HG03159 (cell line): ENCODE results near the gene CANT1.

ENCODE experiments used
- ATAC-seq: cut with Tn5 transposase; IDR thresholded peaks from one replicate; pipeline ENCODE4 v1.9.1; 2021; ENCODE audit warnings: mild to moderate bottlenecking, moderate library complexity; ENCODE audit not compliant: unreplicated experiment

Gene CANT1

DNA sequence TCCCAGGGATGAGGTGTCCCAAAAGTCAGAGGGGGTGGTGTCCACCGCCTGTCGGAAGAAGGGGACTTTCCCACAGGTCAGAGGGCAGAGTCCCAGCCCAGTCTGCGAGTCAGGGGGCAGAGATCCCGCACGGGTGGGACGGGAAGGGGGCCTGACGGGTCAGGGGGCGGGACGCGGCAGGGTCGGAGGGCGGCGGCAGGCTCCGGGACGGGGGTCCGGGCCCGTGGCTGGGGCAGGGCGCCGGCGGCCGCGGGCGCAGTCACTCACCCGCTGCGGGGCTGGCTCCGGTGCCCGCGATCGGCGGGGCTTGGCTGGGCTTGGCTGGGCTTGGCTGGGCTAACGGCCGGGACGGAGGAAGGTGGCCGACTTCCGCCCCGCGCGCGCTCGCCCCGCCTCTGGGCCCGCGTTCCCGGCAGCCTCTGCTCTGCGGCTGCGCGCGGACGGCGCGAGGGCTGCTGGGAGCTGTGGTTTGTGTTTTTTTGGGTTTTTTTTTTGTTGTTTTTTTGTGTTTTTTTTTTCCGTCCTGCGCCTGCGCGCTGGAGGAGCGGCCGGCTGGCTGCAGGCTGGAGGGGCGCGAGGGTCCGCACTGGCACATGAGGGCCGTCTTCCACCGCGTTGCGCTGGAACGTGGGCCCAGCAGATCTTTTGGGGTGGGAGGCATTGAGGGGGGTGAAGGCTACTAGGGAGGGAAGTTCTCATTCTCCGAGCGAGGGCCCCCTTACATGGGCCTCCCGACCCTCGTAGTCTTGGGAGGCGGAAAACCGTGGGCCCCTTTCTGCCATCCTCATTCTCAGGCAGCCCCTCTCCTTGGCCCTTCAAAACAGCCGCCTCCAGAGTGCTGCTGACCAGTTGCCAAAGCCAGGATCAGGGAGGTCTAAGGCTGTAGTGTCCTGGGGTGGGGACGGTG, at the start of gene CANT1:
CANT1 (minus strand) TSS at position 368 of the 907 bp plus-strand sequence. CDS start 12,142 bp downstream, outside the sequence.
- ATAC-seq: peak; percentile 92

DNA sequence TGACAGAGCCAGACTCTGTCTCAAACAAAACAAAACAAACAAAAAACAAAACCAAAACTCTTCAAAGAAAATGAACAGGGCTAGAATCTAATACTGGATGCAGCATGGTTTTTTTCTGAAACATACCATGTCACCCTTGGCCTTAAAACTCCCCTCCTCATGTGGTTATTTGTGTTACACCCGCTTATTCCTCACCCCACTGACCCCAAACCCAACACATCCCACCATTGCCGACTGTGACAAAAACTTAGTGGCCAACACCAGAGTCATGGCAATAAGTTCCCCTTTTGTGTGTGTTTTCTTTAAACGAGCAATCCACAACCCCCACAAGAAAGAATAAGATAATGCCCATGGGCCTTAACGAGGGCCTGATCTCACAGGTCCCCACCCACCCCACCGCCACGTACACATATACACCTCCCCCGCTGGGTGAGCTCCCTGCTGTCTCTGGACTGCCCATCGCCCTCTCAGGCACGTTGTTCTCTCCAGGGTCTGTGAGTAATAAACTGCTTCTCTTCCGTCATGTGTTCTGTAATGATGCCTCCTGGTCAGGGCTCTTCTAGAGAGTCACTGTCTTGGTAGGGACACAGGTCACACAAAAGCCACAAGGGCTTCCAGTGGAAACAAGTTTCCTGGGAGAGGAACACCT, 48.3 kb upstream of the CANT1 start:
- ATAC-seq: no peak

DNA sequence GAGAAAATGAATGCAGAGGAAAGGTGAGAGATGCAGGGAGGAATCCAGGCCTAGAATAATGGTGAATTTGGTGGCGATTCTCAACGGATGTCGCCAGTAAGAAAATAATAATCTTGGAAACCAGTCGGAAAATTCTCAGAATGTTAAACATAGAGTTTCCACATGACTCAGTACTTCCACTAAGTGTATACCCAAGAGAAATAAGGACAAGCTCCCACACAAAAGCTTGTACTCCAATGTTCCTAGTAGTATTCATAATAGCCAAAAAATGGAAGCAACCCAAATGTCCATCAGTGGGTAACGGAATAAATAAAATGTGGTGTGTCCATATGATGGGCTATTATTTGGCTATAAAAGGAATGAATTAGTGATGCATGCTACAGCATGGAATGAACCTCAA, 45.6 kb upstream of the CANT1 start:
- ATAC-seq: no peak

DNA sequence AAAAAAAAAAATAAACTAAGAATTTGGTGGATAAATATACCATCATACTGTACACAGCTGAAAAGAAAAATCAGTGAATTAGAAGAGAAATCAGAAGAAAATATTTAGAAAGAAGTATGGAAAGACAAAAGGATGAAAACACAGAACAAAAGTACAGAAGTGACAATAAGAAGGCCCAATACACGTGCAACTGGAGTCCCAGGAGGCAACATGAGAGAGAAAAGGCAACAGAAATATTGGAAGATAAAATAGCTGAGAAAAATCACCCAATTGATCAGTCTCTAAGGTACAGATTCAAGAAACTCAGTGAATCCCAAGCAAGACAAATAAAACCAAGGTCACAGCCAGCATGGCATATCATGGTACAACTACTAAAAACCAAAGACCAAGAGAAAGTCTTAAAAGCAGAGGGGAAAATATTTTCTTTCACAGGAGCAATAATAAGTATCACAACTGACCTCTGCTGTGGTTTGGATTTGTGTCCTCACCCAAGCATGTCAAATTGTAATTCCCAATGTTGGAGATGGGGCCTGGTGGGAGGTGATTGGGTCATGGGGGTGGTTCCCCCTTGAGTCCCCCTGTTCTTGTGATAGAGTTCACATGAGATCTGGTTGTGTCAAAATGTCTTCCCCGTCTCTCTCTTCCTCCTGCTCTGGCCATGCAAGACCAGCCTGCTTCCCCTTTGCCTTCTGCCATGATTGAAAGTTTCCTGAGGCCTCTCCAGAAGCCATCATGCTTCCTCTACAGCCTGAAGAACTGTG, 44.8 kb upstream of the CANT1 start:
- no peak for ATAC-seq

DNA sequence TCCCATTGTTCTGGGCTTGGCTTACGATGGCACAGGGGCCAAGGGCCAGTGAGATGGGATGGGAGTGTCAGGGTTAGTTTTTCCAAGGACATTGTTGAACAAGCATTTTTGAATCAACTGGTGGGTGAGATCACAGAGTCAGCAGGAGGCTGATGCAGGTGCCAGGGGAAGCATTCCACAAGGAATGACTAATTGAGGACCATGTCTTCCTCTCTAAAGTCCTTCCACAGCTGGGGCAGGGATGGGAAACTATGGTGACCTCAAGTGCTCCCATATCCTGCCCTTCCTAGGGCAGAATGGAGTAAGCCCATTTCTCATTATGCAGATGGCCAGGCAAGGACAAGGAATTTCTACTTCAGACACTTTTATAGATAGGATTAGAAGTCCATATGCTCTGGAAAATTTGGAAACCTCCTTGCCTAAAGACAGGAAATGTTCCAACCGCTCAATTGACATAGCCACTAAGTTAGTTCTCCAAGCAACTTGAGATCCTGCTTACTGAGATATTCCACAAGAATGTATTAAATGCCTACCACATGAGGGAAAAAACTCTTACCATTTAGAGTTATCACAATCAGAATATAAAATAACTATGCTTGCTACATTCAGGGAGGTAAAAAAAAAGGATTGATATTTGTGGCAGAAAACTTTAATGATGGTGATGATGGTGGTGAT, 43.8 kb upstream of the CANT1 start:
- ATAC-seq: no peak

DNA sequence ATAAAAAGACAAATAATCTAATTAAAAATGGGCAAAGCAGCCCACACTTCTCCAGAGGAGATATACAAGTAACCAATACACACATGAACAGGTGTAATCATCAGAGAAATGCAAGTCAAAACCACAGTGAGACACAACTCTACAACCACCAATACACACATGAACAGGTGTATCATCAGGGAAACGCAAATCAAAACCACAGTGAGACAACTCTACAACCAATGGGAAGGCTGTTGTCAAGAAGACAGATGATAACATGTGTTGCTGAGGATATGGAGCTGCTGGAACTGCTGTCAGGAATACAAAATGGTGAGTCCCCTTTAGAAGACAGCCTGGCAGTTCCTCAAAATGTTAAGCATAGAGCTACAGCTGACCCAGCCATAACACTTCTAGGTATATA, 42.6 kb upstream of the CANT1 start:
- ATAC-seq: no peak

DNA sequence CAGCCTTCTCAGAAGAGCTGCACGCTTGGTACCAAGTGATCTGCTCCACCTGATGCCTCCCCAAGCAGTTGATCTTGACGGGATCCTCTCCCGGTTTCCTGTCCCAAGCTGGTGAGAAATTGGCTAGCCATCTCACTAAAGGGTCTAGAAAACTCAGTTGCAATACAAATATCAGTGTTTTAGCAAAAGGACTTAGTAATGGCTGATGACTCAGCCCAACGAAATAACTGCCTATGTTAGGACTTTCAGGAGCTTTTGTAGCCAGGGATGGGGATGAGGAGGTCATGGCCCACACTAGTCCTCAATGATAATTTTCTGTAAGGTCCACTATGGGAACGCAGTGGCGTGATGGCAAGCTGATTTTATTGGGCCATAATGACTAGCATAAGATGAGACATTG, 41.7 kb upstream of the CANT1 start:
- no peak for ATAC-seq

DNA sequence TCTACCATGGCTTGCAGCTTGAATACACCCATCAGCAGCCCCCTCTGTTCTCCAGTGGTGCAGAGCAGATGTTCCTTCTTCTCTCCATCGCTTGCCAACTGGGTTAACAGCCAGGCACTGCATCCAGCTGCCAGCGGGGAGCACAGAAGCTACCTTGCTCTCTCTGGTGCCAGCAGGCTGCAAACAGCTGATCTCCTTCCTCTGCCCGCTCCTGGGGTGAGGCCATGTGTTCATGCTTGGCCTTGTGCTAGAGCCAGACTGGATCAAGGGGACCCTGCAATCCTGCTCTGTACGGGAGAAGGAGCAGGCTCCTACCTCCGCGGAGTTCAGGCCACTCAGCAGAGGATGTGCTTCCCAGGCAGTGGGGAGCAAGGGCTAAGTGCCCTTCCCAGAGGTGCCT, 41.0 kb upstream of the CANT1 start:
- no peak for ATAC-seq

DNA sequence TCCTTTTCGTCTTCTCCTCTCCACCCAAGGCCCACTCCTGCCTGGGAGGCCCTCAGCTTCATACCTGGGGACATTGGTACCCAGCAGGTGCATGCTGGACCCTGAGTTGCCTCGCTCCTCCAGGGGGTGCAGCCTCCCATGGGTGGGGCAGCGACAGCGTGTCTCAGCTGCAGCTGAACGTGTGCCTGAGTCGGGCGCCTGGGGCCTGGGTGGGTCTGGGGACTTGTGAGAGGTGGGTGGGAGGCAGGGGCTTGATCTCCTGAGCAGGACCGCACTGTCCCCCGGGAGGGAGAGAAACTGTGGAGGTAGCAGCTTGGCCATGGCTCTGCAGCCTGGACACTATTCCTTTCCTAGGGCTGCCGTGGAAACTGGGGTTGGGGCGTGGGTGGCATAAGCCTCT, 40.3 kb upstream of the CANT1 start:
- no peak for ATAC-seq

DNA sequence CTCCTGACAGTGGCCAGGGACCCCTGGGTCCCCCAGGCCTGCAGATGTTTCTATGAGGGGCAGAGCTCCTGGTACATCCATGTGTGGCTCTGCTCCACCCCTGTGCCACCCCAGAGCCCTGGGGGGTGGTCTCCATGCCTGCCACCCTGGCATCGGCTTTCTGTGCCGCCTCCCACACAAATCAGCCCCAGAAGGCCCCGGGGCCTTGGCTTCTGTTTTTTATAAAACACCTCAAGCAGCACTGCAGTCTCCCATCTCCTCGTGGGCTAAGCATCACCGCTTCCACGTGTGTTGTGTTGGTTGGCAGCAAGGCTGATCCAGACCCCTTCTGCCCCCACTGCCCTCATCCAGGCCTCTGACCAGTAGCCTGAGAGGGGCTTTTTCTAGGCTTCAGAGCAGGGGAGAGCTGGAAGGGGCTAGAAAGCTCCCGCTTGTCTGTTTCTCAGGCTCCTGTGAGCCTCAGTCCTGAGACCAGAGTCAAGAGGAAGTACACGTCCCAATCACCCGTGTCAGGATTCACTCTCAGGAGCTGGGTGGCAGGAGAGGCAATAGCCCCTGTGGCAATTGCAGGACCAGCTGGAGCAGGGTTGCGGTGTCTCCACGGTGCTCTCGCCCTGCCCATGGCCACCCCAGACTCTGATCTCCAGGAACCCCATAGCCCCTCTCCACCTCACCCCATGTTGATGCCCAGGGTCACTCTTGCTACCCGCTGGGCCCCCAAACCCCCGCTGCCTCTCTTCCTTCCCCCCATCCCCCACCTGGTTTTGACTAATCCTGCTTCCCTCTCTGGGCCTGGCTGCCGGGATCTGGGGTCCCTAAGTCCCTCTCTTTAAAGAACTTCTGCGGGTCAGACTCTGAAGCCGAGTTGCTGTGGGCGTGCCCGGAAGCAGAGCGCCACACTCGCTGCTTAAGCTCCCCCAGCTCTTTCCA, 39.5 kb upstream of the CANT1 start:
- ATAC-seq: no peak

DNA sequence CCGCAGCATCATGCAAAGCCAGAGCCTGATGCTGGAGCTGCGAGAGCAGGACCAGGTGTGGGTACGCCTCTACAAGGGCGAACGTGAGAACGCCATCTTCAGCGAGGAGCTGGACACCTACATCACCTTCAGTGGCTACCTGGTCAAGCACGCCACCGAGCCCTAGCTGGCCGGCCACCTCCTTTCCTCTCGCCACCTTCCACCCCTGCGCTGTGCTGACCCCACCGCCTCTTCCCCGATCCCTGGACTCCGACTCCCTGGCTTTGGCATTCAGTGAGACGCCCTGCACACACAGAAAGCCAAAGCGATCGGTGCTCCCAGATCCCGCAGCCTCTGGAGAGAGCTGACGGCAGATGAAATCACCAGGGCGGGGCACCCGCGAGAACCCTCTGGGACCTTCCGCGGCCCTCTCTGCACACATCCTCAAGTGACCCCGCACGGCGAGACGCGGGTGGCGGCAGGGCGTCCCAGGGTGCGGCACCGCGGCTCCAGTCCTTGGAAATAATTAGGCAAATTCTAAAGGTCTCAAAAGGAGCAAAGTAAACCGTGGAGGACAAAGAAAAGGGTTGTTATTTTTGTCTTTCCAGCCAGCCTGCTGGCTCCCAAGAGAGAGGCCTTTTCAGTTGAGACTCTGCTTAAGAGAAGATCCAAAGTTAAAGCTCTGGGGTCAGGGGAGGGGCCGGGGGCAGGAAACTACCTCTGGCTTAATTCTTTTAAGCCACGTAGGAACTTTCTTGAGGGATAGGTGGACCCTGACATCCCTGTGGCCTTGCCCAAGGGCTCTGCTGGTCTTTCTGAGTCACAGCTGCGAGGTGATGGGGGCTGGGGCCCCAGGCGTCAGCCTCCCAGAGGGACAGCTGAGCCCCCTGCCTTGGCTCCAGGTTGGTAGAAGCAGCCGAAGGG, 38.6 kb upstream of the CANT1 start:
- no peak for ATAC-seq

DNA sequence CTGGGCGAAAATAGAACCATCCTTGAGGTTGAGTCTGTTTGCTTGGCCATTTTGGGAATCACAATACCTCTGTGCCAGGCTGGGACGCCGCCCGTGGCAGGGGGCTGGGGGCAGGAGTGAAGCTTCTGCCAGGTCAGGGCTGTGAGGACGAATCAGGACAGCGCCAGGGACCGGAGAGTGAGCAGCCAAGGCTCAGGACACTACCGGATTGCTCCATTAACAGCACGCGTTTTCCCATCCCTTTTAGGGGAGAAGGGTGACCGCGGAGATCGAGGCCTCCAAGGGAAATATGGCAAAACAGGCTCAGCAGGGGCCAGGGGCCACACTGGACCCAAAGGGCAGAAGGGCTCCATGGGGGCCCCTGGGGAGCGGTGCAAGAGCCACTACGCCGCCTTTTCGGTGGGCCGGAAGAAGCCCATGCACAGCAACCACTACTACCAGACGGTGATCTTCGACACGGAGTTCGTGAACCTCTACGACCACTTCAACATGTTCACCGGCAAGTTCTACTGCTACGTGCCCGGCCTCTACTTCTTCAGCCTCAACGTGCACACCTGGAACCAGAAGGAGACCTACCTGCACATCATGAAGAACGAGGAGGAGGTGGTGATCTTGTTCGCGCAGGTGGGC, 37.8 kb upstream of the CANT1 start:
- ATAC-seq: no peak

DNA sequence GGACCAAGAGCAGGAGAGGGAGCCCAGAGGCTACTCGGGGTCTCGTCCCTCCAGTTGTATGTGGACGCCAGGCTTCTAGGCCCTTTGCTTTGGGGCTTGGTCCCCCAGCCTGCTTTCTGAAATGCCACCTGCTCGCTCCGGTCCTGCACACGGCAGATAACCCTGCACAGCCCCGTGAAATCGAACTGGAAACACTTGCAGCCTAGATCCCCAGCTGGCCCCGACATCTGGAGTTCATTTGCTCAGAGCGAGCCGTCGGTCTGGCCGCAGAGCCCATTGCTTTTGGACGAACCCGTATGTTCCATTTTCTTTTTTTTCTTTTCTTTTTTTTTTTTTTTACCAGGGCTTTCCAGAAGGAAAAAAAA, 37.3 kb upstream of the CANT1 start:
- no peak for ATAC-seq

DNA sequence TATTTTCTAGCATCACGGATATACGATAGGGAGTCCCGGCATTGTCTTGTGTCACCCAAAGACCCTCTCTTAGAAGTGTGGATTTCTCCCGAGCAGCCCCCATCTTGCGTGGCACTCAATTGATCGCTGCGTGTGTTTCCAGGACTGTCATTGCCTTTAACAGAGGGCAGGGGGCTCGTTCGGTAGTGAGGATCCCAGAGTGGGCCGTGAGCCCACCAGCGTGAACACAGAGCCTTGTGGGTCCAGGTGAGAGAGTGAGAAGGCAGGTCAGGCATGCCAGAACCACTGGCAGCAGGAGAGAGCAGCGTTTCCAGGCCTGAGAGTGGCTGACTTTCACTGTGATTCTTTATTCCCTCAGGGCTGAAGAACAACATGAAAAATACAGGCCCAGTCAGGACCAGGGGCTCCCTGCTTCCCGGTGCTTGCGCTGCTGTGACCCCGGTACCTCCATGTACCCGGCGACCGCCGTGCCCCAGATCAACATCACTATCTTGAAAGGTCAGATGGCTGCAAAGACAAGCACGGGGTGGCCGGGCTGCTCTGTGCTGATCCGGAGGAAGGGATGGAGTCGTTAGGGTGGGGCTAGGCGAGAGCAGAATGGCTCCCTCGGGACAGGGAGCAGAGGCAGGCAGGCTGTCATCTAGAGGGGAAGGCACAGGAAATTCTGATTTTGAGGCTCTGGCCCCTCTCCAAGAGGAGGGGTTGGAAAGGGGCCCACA, 36.8 kb upstream of the CANT1 start:
- ATAC-seq: no peak

DNA sequence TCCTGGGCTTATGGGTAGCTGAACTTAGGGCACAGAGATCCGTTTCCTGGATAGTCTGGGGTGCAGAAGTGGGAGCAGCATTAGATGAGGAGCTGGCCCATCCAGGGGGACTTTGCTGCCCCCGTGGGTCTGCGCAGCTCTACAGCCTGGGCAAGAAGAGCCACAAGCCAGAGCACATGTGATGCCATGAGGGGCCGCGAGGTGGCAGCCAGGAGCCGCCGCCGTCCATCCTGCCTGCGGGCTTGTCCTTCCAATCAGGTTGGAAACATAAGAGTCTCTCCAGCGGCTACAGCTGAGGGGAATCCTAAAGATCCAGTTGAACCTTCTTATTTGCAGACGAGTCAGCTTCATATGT, 36.3 kb upstream of the CANT1 start:
- ATAC-seq: no peak

DNA sequence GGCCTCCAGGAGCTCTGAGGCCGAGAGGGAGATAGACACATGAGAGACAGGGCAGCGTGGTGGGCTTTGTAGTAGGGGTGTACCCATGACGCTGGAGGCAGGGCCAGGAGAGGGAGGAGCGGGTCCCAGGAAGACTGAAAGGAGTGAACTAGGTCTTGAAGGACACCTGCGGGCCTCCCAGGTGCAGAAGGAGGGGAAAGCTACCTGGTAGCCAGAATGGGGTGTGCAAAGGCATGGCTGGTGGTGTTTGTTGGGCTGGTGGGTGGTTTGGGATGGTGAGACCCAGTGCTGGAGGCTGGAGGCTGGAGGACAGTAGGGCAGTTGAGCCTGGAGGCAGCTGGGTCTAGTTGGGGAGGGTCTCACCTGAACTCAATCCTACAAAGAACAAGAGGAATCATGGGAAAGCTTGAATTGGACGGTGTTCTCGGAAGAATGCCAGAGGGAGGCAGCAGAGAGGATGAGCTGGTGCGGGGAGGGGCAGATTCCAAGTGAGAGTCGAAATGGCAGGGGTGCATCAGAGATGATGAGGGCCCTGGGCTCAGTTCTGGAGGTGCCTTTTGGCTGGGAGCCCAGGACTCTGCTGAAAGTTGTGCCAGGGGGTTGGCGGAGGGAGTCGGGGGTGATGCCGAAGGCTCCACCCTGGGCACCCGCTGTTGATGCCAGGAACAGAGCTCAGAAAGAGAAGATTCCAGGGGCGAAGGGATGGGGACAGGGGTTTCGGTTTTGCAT, 35.6 kb upstream of the CANT1 start:
- no peak for ATAC-seq

DNA sequence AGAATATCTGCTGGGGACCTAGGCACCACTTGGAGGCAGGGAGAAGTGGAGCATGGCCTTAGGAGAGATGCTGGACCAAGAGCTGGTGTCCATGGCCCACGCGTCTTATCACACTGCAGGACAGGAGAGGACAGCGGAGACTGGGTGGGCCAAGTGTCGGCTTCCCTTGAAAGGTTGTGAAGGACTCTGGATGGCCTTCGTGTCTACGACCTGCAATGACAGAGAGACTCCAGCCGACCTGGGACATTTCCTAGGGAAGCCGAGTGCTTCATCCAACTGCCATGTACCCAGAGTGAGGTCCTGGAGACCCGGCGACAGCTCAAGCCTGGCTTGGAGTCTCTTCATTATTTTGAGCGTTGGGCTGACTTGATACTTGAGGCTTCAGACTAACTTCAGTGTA, 34.9 kb upstream of the CANT1 start:
- no peak for ATAC-seq
